HepG2 (cell line): ENCODE measurements around the gene EXOC3. TPM values are rescaled to one million over a fixed set of nuclear protein-coding genes. Genes with fewer than 3 reads are reported as not detected.

Experiments used
- CBFB ChIP-seq: sonication (generic); formaldehyde crosslinking; IDR thresholded peaks from 2 replicates; pipeline ENCODE4 v1.4.0; 2020; ENCODE audit warnings: missing genetic modification reagents
- CHD2 ChIP-seq: IDR thresholded peaks from 2 replicates; pipeline ENCODE4 v1.6.1; 2011; ENCODE audit warnings: low read depth, low read length, improper control_type of control experiment
- DDIT3 ChIP-seq: sonication (generic); formaldehyde crosslinking; IDR thresholded peaks from 2 replicates; pipeline ENCODE4 v1.4.0; 2020; ENCODE audit warnings: mild to moderate bottlenecking, missing genetic modification reagents
- GPN1 ChIP-seq: sonication (generic); formaldehyde crosslinking; IDR thresholded peaks from 2 replicates; pipeline ENCODE4 v1.5.1; 2020; ENCODE audit warnings: missing genetic modification reagents, borderline replicate concordance
- HDAC6 ChIP-seq: fragments of 200-600 bp; sonication (generic); IDR thresholded peaks from 2 replicates; pipeline ENCODE4 v1.7.0; 2017; ENCODE audit warnings: mild to moderate bottlenecking, antibody characterized with exemption, low read length, low read depth
- HINFP ChIP-seq: sonication (generic); formaldehyde crosslinking; IDR thresholded peaks from 2 replicates; pipeline ENCODE4 v1.4.0; 2020; ENCODE audit warnings: low read depth, mild to moderate bottlenecking, missing genetic modification reagents
- ISX ChIP-seq: sonication (generic); formaldehyde crosslinking; conservative IDR thresholded peaks from 2 replicates; pipeline ENCODE4 v1.5.0; 2020; ENCODE audit warnings: missing genetic modification reagents
- KAT7 ChIP-seq: IDR thresholded peaks from 2 replicates; pipeline ENCODE4 v1.6.1; 2018; ENCODE audit warnings: borderline replicate concordance, missing compliant biosample characterization
- KAT8 ChIP-seq: IDR thresholded peaks from 2 replicates; pipeline ENCODE4 v1.6.1; 2016; ENCODE audit warnings: missing genetic modification reagents, missing compliant biosample characterization
- MAFF ChIP-seq: IDR thresholded peaks from 2 replicates; pipeline ENCODE4 v1.6.1; 2011; ENCODE audit warnings: low read depth, low read length, improper control_type of control experiment
- MIER3 ChIP-seq: IDR thresholded peaks from 2 replicates; pipeline ENCODE4 v1.6.1; 2016; ENCODE audit warnings: missing compliant biosample characterization, borderline replicate concordance
- MIXL1 ChIP-seq: IDR thresholded peaks from 2 replicates; pipeline ENCODE4 v1.6.1; 2016
- NR1H2 ChIP-seq: sonication (generic); formaldehyde crosslinking; IDR thresholded peaks from 2 replicates; pipeline ENCODE4 v1.8.1; 2022; ENCODE audit warnings: low read depth, missing genetic modification reagents, borderline replicate concordance
- PAF1 ChIP-seq: IDR thresholded peaks from 2 replicates; pipeline ENCODE4 v1.6.1; 2016; ENCODE audit warnings: missing genetic modification reagents, missing compliant biosample characterization
- PHB2 ChIP-seq: fragments of 450-650 bp; IDR thresholded peaks from 2 replicates; pipeline ENCODE4 v1.6.1; 2018; ENCODE audit not compliant: partially characterized antibody
- PPARG ChIP-seq: conservative IDR thresholded peaks from 2 replicates; pipeline ENCODE4 v1.6.1; 2016; ENCODE audit warnings: missing biosample characterization, missing genetic modification reagents
- SOX5 ChIP-seq: IDR thresholded peaks from 2 replicates; pipeline ENCODE4 v1.6.1; 2016; ENCODE audit warnings: borderline replicate concordance
- SRF ChIP-seq: IDR thresholded peaks from 2 replicates; pipeline ENCODE4 v1.6.1; 2011; ENCODE audit warnings: mild to moderate bottlenecking, low read depth, low read length, moderate library complexity
- TAF15 ChIP-seq: fragments of 200-400 bp; formaldehyde crosslinking; IDR thresholded peaks from one replicate; pipeline ENCODE4 v1.6.1; 2018; ENCODE audit warnings: mild to moderate bottlenecking, low read depth, low read length; ENCODE audit not compliant: poor library complexity, severe bottlenecking
- WIZ ChIP-seq: sonication (generic); formaldehyde crosslinking; IDR thresholded peaks from 2 replicates; pipeline ENCODE4 v1.5.1; 2020; ENCODE audit warnings: mild to moderate bottlenecking, missing genetic modification reagents
- ZBTB7A ChIP-seq: sonication (generic); formaldehyde crosslinking; IDR thresholded peaks from 2 replicates; pipeline ENCODE4 v1.8.0; 2022; ENCODE audit warnings: mild to moderate bottlenecking, missing genetic modification reagents
- ZFP1 ChIP-seq: IDR thresholded peaks from 2 replicates; pipeline ENCODE4 v1.6.1; 2016
- ZFX ChIP-seq: sonication (generic); formaldehyde crosslinking; IDR thresholded peaks from 2 replicates; pipeline ENCODE4 v1.4.0; 2020; ENCODE audit warnings: mild to moderate bottlenecking, low read depth, missing genetic modification reagents, moderate library complexity
- ZNF160 ChIP-seq: sonication (generic); formaldehyde crosslinking; IDR thresholded peaks from 2 replicates; pipeline ENCODE4 v1.8.0; 2022; ENCODE audit warnings: mild to moderate bottlenecking, inconsistent platforms, missing genetic modification reagents
- ZNF20 ChIP-seq: sonication (generic); formaldehyde crosslinking; IDR thresholded peaks from 2 replicates; pipeline ENCODE4 v1.4.0; 2020; ENCODE audit warnings: mild to moderate bottlenecking, moderate library complexity, missing genetic modification reagents
- ZNF264 ChIP-seq: sonication (generic); formaldehyde crosslinking; IDR thresholded peaks from 2 replicates; pipeline ENCODE4 v1.4.0; 2020; ENCODE audit warnings: missing genetic modification reagents
- ZNF382 ChIP-seq: sonication (generic); formaldehyde crosslinking; IDR thresholded peaks from 2 replicates; pipeline ENCODE4 v1.5.0; 2020; ENCODE audit warnings: missing genetic modification reagents, mild to moderate bottlenecking, borderline replicate concordance
- ZNF597 ChIP-seq: sonication (generic); formaldehyde crosslinking; IDR thresholded peaks from 2 replicates; pipeline ENCODE4 v1.5.0; 2020; ENCODE audit warnings: missing genetic modification reagents
- ZNF614 ChIP-seq: IDR thresholded peaks from 2 replicates; pipeline ENCODE4 v1.6.1; 2018; ENCODE audit warnings: missing biosample characterization, missing genetic modification reagents, inconsistent platforms, borderline replicate concordance
- ZSCAN12 ChIP-seq: sonication (generic); formaldehyde crosslinking; IDR thresholded peaks from 2 replicates; pipeline ENCODE4 v1.9.0; 2021; ENCODE audit warnings: mild to moderate bottlenecking, missing genetic modification reagents
- ZSCAN30 ChIP-seq: sonication (generic); formaldehyde crosslinking; IDR thresholded peaks from 2 replicates; pipeline ENCODE4 v1.5.0; 2020; ENCODE audit warnings: mild to moderate bottlenecking, missing genetic modification reagents
- polyA plus RNA-seq, 8 experiments: library from polyadenylated mRNA; depleted of rRNA in 3 of 8; stranded (reverse) in 7 of 8; unstranded in 1 of 8; fragments of >200 nt; fragmentation: Illumina TruSeq in 4 of 8; extraction: Trizol in 4 of 8; gene quantifications; 2 replicates each; pipeline versions ENCODE4 v1.2.1 to v1.2.3, GENCODE V29; 2011 to 2016; ENCODE audit warnings: low read depth in 4 of 8, missing spikeins in 1 of 8, mixed read lengths in 1 of 8; ENCODE audit not compliant: insufficient read depth in 1 of 8
- total RNA-seq, 5 experiments: library from RNA; depleted of rRNA; stranded (reverse); fragments of >200 nt; fragmentation: Illumina TruSeq; extraction: Trizol; gene quantifications; 2 replicates each; pipeline ENCODE4 v1.2.3, GENCODE V29; 2016; ENCODE audit warnings: low read depth in 1 of 5

EXOC3 gene
- total and polyA plus RNA-seq, 2 of the 13 experiments (the other 11 are each of a cell fraction or from before 2014, with no cell fraction given) = 9.2 to 20.5 TPM

- peak; percentile 77; the same call in 1 of the 2 replicates for TF ChIP-seq GPN1 (CRISPR knock-in tag)
- no peak for TF ChIP-seq ZSCAN30
- TF ChIP-seq TAF15 = no peak
- peak; percentile 49; the same call in 1 of the 2 replicates for TF ChIP-seq KAT7 (CRISPR knock-in tag)
- TF ChIP-seq ZNF614 = no peak; the same call in 1 of the 2 replicates
- TF ChIP-seq NR1H2 (CRISPR knock-in tag) = peak; percentile 87
- TF ChIP-seq ZNF264 (CRISPR knock-in tag) = peak; percentile 77; the same call in 1 of the 2 replicates
- TF ChIP-seq CBFB (CRISPR knock-in tag) = no peak
- peak; percentile 91 for TF ChIP-seq ZNF160
- peak; percentile 53; the same call in 1 of the 2 replicates for TF ChIP-seq ZBTB7A (CRISPR knock-in tag)
- TF ChIP-seq ZNF20 (CRISPR knock-in tag) = peak; percentile 55; the same call in 1 of the 2 replicates
- no peak for TF ChIP-seq MIER3 (CRISPR knock-in tag)
- TF ChIP-seq KAT8 (CRISPR knock-in tag) = no peak
- no peak for TF ChIP-seq ZNF597 (CRISPR knock-in tag)
- TF ChIP-seq HDAC6 = no peak
- peak; percentile 90; the same call in 1 of the 2 replicates for TF ChIP-seq HINFP
- no peak for TF ChIP-seq PHB2
- TF ChIP-seq ISX = peak; percentile 93; the same call in 1 of the 2 replicates
- TF ChIP-seq PAF1 (CRISPR knock-in tag) = no peak
- peak; percentile 12; the same call in 1 of the 2 replicates for TF ChIP-seq MIXL1
- no peak for TF ChIP-seq ZFP1 (CRISPR knock-in tag)
- TF ChIP-seq ZFX (CRISPR knock-in tag) = peak; percentile 76; the same call in 1 of the 2 replicates
- no peak for TF ChIP-seq MAFF
- TF ChIP-seq SOX5 (CRISPR knock-in tag) = no peak
- no peak for TF ChIP-seq DDIT3
- TF ChIP-seq ZSCAN12 (CRISPR knock-in tag) = no peak; the same call in 1 of the 2 replicates
- no peak for TF ChIP-seq SRF
- 0 out of 2 replicates have a peak, but pooled peaks have one; percentile 36 for TF ChIP-seq PPARG (CRISPR knock-in tag)
- peak; percentile 44 for TF ChIP-seq WIZ
- TF ChIP-seq ZNF382 = no peak
- no peak for TF ChIP-seq CHD2
Measured at GRCh38 chr5:472656-473550, 29.9 kb downstream of the EXOC3 start (continued).
